Measurements from ENCODE around the gene LAMB3.

The LAMB3 gene

DNA sequence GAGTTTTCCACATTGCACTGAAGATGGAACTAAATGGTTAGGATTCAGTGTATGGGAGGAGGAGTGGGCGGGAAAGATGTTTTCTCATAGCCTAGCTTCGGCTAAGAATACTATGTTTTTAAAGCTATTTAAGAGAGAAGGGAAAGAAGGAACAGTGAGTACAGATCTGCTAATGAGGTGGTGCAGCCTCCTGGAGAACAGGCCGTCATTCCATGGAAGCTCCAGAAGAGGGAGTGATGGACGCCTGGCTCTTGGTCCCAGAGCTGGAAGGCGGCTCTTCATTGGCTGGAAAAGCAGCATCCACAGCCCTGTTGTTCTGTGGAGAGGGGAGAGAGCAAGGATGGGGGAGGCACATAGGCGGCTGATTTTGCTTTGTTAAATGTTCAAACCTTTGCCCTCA lies 61.8 kb downstream of the LAMB3 start:
- POLR2A ChIA-PET: interaction anchor here (0.9 kb wide), 1 partner anchor 657 kb away, joined by 3 read pairs; no protein-coding TSS in a partner anchor
- peak; percentile 73 for DNase-seq (ENCODE audit: extremely low spot score)
- TF ChIP-seq ARNT (IDR thresholded peaks at IDR 0.05): no peak
- TF ChIP-seq ZNF384 (IDR thresholded peaks at IDR 0.05): no peak
- TF ChIP-seq HDGF (IDR thresholded peaks at IDR 0.05; ENCODE audit: borderline replicate concordance): no peak
- TF ChIP-seq, protein P1, sequence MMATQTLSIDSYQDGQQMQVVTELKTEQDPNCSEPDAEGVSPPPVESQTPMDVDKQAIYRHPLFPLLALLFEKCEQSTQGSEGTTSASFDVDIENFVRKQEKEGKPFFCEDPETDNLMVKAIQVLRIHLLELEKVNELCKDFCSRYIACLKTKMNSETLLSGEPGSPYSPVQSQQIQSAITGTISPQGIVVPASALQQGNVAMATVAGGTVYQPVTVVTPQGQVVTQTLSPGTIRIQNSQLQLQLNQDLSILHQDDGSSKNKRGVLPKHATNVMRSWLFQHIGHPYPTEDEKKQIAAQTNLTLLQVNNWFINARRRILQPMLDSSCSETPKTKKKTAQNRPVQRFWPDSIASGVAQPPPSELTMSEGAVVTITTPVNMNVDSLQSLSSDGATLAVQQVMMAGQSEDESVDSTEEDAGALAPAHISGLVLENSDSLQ (IDR thresholded peaks at IDR 0.05): 0 out of 2 replicates have a peak, but pooled peaks have one; percentile 22
- no peak for TF ChIP-seq FOXA1 (IDR thresholded peaks at IDR 0.05)
- TF ChIP-seq SP1 (IDR thresholded peaks at IDR 0.05): no peak
- CTCF ChIA-PET: interaction anchor here (0.6 to 1.8 kb wide), 7 partner anchors 17 to 63 kb away, joined by 3 to 7 read pairs (median 4); no protein-coding TSS in a partner anchor

DNA sequence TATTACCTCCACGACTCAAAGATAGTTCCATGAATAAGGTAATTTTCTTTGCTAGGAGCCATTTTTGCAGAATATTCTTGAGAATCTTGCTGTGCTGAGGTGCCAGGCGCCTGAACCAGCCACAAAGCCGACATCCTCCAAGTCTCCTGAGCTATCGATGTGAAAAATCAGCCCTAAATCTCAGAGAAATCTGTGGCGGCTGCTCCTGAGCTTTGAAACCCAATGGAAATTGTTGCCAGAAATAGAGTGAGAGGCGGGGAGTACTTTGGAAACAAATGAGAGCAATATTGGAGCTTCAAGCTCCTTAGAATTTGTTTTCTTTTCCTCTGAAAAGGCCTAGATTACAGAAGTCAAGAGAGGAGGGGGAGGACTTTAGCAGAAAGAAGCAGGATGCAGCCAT lies 62.4 kb downstream of the LAMB3 start:
- POLR2A ChIA-PET: interaction anchor here (0.9 kb wide), 1 partner anchor 657 kb away, joined by 3 read pairs; no protein-coding TSS in a partner anchor
- no peak for TF ChIP-seq ELF4 (IDR thresholded peaks at IDR 0.05)
- no peak for TF ChIP-seq FOXM1 (IDR thresholded peaks at IDR 0.05; ENCODE audit: borderline replicate concordance)
- no peak for TF ChIP-seq SP1 (IDR thresholded peaks at IDR 0.05)
- TF ChIP-seq CTBP1 (IDR thresholded peaks at IDR 0.05; ENCODE audit: borderline replicate concordance): no peak
- TF ChIP-seq L3MBTL2 (conservative IDR thresholded peaks at IDR 0.05): no peak
- no peak for TF ChIP-seq ZNF384 (IDR thresholded peaks at IDR 0.05)
- no peak for TF ChIP-seq BHLHE40 (IDR thresholded peaks at IDR 0.05; ENCODE audit: borderline replicate concordance)
- TF ChIP-seq HDGF (IDR thresholded peaks at IDR 0.05; ENCODE audit: borderline replicate concordance): no peak
- no peak for TF ChIP-seq FOXA1 (IDR thresholded peaks at IDR 0.05)
- no peak for TF ChIP-seq NFRKB (IDR thresholded peaks at IDR 0.05)
- TF ChIP-seq ARNT (IDR thresholded peaks at IDR 0.05): no peak
- TF ChIP-seq FOXK2 (IDR thresholded peaks at IDR 0.05): no peak
- TF ChIP-seq LEF1 (IDR thresholded peaks at IDR 0.05; ENCODE audit: borderline replicate concordance): no peak
- no peak for TF ChIP-seq SUZ12 (IDR thresholded peaks at IDR 0.05)
- no peak for TF ChIP-seq TARDBP (IDR thresholded peaks at IDR 0.05)
- CTCF ChIA-PET: interaction anchor here (0.8 to 1.8 kb wide), 6 partner anchors 17 to 63 kb away, joined by 4 to 7 read pairs (median 5); no protein-coding TSS in a partner anchor
- DNase-seq (ENCODE audit: extremely low spot score): no peak

DNA sequence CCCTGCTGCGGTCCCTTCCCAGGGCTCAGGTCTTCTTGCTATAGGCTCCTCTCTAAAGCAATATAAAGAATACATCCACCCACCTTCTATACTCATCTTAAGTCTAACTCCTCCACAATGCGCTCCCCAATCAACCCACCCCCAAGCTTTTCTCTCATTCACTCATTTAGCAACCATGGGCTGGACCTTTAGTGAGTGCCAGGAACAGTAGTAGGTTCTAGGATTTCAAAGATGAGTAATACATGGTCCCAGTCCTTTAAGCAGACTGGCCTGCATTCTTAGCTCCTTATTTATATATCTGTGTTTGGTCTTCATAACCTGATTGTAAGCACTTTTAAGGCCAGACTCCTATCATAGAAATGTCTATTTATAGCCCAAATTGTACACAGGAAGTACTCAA lies 62.8 kb downstream of the LAMB3 start:
- CTCF ChIA-PET: interaction anchor here (0.6 to 1.8 kb wide), 4 partner anchors 26 to 546 kb away, joined by 3 to 7 read pairs (median 5); no protein-coding TSS in a partner anchor
- TF ChIP-seq ELF4 (IDR thresholded peaks at IDR 0.05): no peak
- TF ChIP-seq, protein P1 (IDR thresholded peaks at IDR 0.05): no peak
- no peak for TF ChIP-seq SP1 (IDR thresholded peaks at IDR 0.05)
- no peak for TF ChIP-seq FOXA1 (IDR thresholded peaks at IDR 0.05)
- no peak for TF ChIP-seq L3MBTL2 (conservative IDR thresholded peaks at IDR 0.05)
- no peak for TF ChIP-seq HDGF (IDR thresholded peaks at IDR 0.05; ENCODE audit: borderline replicate concordance)
- no peak for TF ChIP-seq NFRKB (IDR thresholded peaks at IDR 0.05)
- no peak for TF ChIP-seq LEF1 (IDR thresholded peaks at IDR 0.05; ENCODE audit: borderline replicate concordance)
- no peak for TF ChIP-seq CTBP1 (IDR thresholded peaks at IDR 0.05; ENCODE audit: borderline replicate concordance)
- TF ChIP-seq BHLHE40 (IDR thresholded peaks at IDR 0.05; ENCODE audit: borderline replicate concordance): no peak
- TF ChIP-seq ARNT (IDR thresholded peaks at IDR 0.05): no peak
- TF ChIP-seq FOXK2 (IDR thresholded peaks at IDR 0.05): no peak
- TF ChIP-seq FOXM1 (IDR thresholded peaks at IDR 0.05; ENCODE audit: borderline replicate concordance): no peak
- no peak for TF ChIP-seq ZNF384 (IDR thresholded peaks at IDR 0.05)
- no peak for TF ChIP-seq SUZ12 (IDR thresholded peaks at IDR 0.05)
- TF ChIP-seq TARDBP (IDR thresholded peaks at IDR 0.05): no peak
- no peak for DNase-seq (ENCODE audit: extremely low spot score)
- POLR2A ChIA-PET: no interaction called here

GRCh38 chr1:209587789-209588188 lies 64.4 kb downstream of the LAMB3 start:
- no peak for DNase-seq (ENCODE audit: extremely low spot score)
- ChIA-PET POLR2A (no interaction called here), CTCF (no interaction called here)
- TF ChIP-seq SUZ12 (IDR thresholded peaks at IDR 0.05) (no peak), HDGF (IDR thresholded peaks at IDR 0.05; ENCODE audit: borderline replicate concordance) (no peak), CTBP1 (IDR thresholded peaks at IDR 0.05; ENCODE audit: borderline replicate concordance) (no peak), LEF1 (IDR thresholded peaks at IDR 0.05; ENCODE audit: borderline replicate concordance) (no peak), ZNF384 (IDR thresholded peaks at IDR 0.05) (no peak), FOXK2 (IDR thresholded peaks at IDR 0.05) (no peak), TARDBP (IDR thresholded peaks at IDR 0.05) (no peak), SP1 (IDR thresholded peaks at IDR 0.05) (no peak), BHLHE40 (IDR thresholded peaks at IDR 0.05; ENCODE audit: borderline replicate concordance) (no peak), L3MBTL2 (conservative IDR thresholded peaks at IDR 0.05) (no peak)
- TF ChIP-seq, protein P1 (IDR thresholded peaks at IDR 0.05): no peak

DNA sequence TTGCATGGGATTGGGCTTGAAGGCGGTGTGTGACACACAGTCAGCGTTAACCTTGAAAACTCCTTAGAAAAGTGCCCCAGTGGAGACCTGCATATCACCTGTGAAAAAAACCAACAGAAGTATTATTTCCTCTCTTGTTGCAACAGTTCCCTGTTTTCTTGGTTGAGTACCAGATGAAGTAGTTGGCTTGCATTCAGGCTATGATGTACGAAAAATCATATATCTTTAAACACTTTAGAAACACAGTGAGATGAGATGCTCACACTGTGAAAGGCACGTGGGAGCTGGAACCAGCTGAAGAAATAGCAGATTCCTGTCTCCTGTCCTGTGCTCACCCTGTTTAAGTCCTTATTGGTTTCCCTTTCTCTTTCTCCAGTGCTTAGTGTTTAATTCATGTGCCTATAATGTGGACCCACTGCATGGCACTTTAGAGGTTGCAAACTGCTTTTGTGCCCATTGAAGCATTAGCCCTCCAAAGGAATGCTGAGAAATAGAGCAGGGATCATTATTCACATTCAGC lies 65.9 kb downstream of the LAMB3 start:
- TF ChIP-seq SP1 (IDR thresholded peaks at IDR 0.05) (no peak), NFRKB (IDR thresholded peaks at IDR 0.05) (no peak), BHLHE40 (IDR thresholded peaks at IDR 0.05; ENCODE audit: borderline replicate concordance) (no peak), L3MBTL2 (conservative IDR thresholded peaks at IDR 0.05) (no peak), FOXK2 (IDR thresholded peaks at IDR 0.05) (no peak), TARDBP (IDR thresholded peaks at IDR 0.05) (no peak), ELF4 (IDR thresholded peaks at IDR 0.05) (no peak), LEF1 (IDR thresholded peaks at IDR 0.05; ENCODE audit: borderline replicate concordance) (no peak), HDGF (IDR thresholded peaks at IDR 0.05; ENCODE audit: borderline replicate concordance) (no peak)
- ChIA-PET CTCF (interaction anchor here (0.9 to 1.0 kb wide), 2 partner anchors 20 to 41 kb away, joined by 4 to 5 read pairs; no protein-coding TSS in a partner anchor), POLR2A (no interaction called here)
- DNase-seq (ENCODE audit: extremely low spot score): no peak

DNA sequence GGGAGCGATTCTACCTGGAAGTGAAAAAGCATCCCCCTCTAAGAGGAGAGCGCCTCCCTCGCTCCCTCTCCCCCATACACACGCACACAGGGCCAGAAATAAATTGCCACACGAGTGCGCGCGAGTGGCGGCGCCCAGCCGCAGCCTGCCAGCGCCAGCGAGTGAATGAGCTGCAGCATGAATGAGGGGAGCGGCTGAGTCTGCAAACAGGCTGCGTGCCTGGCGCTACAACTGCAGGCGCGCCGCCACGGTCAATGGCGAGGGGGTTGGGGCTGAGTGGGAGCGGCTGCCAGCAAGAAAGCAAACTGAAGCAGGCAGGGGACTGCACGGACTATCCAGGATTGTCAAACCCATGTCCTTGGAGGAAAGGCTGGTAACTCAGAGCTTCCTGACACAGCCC lies 66.6 kb downstream of the LAMB3 start:
- POLR2A ChIA-PET: no interaction called here
- peak; percentile 28 for DNase-seq (ENCODE audit: extremely low spot score)
- TF ChIP-seq CTBP1 (IDR thresholded peaks at IDR 0.05; ENCODE audit: borderline replicate concordance): no peak
- TF ChIP-seq LEF1 (IDR thresholded peaks at IDR 0.05; ENCODE audit: borderline replicate concordance): no peak
- TF ChIP-seq FOXM1 (IDR thresholded peaks at IDR 0.05; ENCODE audit: borderline replicate concordance): no peak
- TF ChIP-seq TARDBP (IDR thresholded peaks at IDR 0.05): no peak
- TF ChIP-seq NFRKB (IDR thresholded peaks at IDR 0.05): no peak
- no peak for TF ChIP-seq HDGF (IDR thresholded peaks at IDR 0.05; ENCODE audit: borderline replicate concordance)
- TF ChIP-seq FOXA1 (IDR thresholded peaks at IDR 0.05): no peak
- TF ChIP-seq ELF4 (IDR thresholded peaks at IDR 0.05): no peak
- no peak for TF ChIP-seq SUZ12 (IDR thresholded peaks at IDR 0.05)
- TF ChIP-seq BHLHE40 (IDR thresholded peaks at IDR 0.05; ENCODE audit: borderline replicate concordance): no peak
- TF ChIP-seq ARNT (IDR thresholded peaks at IDR 0.05): no peak
- no peak for TF ChIP-seq SP1 (IDR thresholded peaks at IDR 0.05)
- TF ChIP-seq, protein P1 (IDR thresholded peaks at IDR 0.05): no peak
- TF ChIP-seq L3MBTL2 (conservative IDR thresholded peaks at IDR 0.05): no peak
- TF ChIP-seq FOXK2 (IDR thresholded peaks at IDR 0.05): no peak
- TF ChIP-seq ZNF384 (IDR thresholded peaks at IDR 0.05): no peak
- CTCF ChIA-PET: interaction anchor here (0.6 to 1.0 kb wide), 3 partner anchors 20 to 1717 kb away, joined by 3 to 5 read pairs (median 4); no protein-coding TSS in a partner anchor
